ENCODE measurements around the gene CKLF.

CKLF gene

DNA sequence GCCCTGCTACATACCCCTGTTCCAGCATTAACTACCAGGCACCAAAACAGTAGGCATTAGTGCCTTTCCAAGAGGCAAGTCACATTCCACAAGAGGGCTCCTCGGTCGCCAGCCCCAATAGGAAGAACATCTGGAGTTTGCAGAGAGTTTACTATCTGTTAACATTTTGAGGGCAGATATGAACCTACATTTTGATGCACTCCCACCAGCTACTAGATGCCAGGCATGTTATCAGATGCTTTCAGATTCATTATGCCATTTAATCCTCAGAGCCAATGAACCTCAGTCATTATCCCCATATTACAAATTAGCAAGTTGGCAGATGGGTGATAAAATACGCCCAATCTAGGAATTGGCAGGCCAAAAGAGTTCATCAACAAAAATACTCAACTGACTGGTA is 22.7 kb downstream of the CKLF start:
- H3K27me3 Mint-ChIP-seq, result peaks cover 33% of the 10 kb centered on the region
- DNase-seq, result no peak
- H3K4me3 Mint-ChIP-seq, result no peak overlapping the region
- CTCF ChIA-PET, result interaction anchor here (0.9 to 2.3 kb wide), 2 partner anchors 14 to 59 kb away, joined by 3 to 14 read pairs; no protein-coding TSS in a partner anchor
- H3K27ac Mint-ChIP-seq, result no peak overlapping the region
- H3K4me1 Mint-ChIP-seq, result peaks cover 13% of the 10 kb centered on the region
- peaks cover 18% of the 10 kb centered on the region for H3K36me3 Mint-ChIP-seq
- no peaks in the 10 kb centered on the region for H3K9me3 Mint-ChIP-seq

GRCh38 chr16:66576296-66576695 is 23.9 kb downstream of the CKLF start:
- Mint-ChIP-seq H3K36me3 (peaks cover 8% of the 10 kb centered on the region), H3K4me1 (peaks cover 13% of the 10 kb centered on the region), H3K27me3 (peaks cover 46% of the 10 kb centered on the region), H3K9me3 (no peaks in the 10 kb centered on the region), H3K4me3 (no peak overlapping the region), H3K27ac (no peak overlapping the region)
- CTCF ChIA-PET, result interaction anchor here (2.3 kb wide), 1 partner anchor 13 kb away, joined by 14 read pairs; no protein-coding TSS in a partner anchor
- DNase-seq, result no peak

DNA sequence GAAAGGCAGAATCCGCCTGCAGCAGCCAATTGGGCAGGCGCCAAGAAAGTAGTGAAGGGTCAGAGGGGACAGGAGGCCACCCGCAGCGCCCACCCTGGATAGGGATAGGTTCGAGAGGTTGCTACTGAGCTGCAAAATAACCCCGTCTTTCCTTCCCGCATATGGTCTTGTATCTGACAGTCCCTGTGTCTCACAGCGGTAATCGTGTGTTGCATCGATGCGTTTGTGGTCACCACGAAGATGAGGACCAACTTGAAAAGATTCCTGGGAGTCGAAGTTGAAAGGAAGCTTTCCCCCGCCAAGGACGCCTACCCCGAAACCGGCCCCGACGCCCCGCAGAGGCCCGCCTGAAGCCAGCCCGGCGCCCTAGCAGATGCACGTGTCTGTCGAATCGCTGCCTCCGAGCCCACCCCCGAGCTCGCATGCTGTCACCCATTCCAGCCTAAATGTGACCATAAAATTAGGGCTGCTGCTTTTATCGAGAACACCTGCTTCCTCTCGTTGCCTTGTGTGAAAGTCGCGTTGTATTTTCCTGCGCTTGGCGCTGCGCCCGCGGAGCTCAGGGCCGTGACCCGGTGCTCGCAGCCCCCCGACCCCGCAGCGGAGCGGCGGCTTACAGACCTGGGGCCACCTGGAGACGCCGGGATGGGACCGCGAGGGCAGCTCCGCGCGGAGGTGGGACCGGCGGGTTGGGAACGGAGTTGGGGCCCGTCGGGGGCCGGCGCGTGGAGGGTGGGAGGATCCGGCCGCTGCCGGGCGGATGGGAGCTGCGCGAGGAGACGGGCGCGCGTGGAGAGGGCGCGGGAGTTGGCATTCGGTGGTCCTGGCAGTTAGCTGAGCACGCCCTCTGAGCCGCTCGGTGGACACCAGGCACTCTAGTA is 26.5 kb downstream of the CKLF start, which contains the start of gene CMTM2:
TSS of gene CMTM2 (plus strand) at position 813 of the 881 bp plus-strand sequence. CDS start 145 bp downstream, outside the sequence.
- H3K27ac Mint-ChIP-seq, result no peak within 1 kb of the TSS
- peak within 1 kb of the TSS; percentile 42 for H3K4me3 Mint-ChIP-seq
- H3K27me3 Mint-ChIP-seq, result peaks cover 50% of the 10 kb centered on the region
- peaks cover 13% of the 10 kb centered on the region for H3K4me1 Mint-ChIP-seq
- DNase-seq, result no peak
- CTCF ChIA-PET, result interaction anchor here (0.6 to 3.3 kb wide), 9 partner anchors 9 to 289 kb away, joined by 3 to 13 read pairs (median 5); no protein-coding TSS in a partner anchor
- H3K9me3 Mint-ChIP-seq, result no peaks in the 10 kb centered on the region
- no peaks in the 10 kb centered on the region for H3K36me3 Mint-ChIP-seq

- Mint-ChIP-seq H3K36me3 (no peaks in the 10 kb centered on the region), H3K4me3 (no peak overlapping the region), H3K4me1 (peaks cover 16% of the 10 kb centered on the region), H3K27me3 (peaks cover 50% of the 10 kb centered on the region), H3K9me3 (no peaks in the 10 kb centered on the region), H3K27ac (no peak overlapping the region)
- CTCF ChIA-PET, result interaction anchor here (0.9 to 3.3 kb wide), 6 partner anchors 9 to 69 kb away, joined by 3 to 13 read pairs (median 6); no protein-coding TSS in a partner anchor
- DNase-seq, result no peak
These were observed 28.3 kb downstream of the CKLF start for GRCh38 chr16:66580605-66581209.

DNA sequence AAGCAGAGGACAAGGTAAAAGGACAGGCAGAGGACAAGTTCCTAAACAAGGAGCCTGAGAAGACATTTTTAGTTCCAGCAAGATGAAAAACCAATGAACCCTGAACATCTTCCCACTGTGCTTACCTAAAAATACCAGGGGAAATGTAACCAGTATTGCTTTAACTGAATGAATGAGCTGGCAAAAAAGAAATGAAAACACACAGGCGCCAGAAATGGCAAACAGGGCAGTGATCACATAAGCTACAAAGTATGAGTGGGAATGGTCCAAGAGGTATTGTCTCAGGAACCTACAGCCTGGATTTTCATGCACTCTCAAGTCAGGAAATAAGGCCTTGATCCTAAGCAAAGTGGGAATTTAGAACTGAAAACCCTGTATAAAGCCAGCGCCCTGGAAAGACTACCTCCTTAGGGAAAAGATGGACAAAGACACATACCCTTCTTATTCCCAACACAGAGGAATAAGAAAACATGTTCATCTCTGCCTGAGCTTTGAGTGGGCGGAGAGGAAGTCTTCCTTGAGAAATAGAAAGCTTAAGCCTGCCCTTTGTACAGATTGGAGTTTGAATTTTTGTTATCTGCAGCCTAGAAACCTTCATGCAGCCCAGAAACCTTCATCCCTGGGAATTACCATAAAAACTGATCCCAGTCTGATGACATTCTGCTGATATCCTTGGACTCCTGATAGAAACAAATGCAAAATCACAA is 29.0 kb downstream of the CKLF start:
- CTCF ChIA-PET, result interaction anchor here (0.9 to 2.6 kb wide), 5 partner anchors 8 to 69 kb away, joined by 3 to 8 read pairs (median 4); no protein-coding TSS in a partner anchor
- peaks cover 23% of the 10 kb centered on the region for H3K4me1 Mint-ChIP-seq
- no peak overlapping the region for H3K4me3 Mint-ChIP-seq
- peaks cover 50% of the 10 kb centered on the region for H3K27me3 Mint-ChIP-seq
- no peaks in the 10 kb centered on the region for H3K36me3 Mint-ChIP-seq
- H3K27ac Mint-ChIP-seq, result no peak overlapping the region
- H3K9me3 Mint-ChIP-seq, result no peaks in the 10 kb centered on the region
- no peak for DNase-seq

- H3K27ac Mint-ChIP-seq, result peak overlapping the region; percentile 35
- H3K27me3 Mint-ChIP-seq, result peaks cover 16% of the 10 kb centered on the region
- H3K4me1 Mint-ChIP-seq, result peaks cover 46% of the 10 kb centered on the region
- H3K9me3 Mint-ChIP-seq, result no peaks in the 10 kb centered on the region
- DNase-seq, result no peak
- H3K4me3 Mint-ChIP-seq, result no peak overlapping the region
- H3K36me3 Mint-ChIP-seq, result no peaks in the 10 kb centered on the region
- CTCF ChIA-PET, result interaction anchor here (0.9 to 2.1 kb wide), 6 partner anchors 21 to 179 kb away, joined by 3 to 7 read pairs (median 4); no protein-coding TSS in a partner anchor
These were observed 33.3 kb downstream of the CKLF start for GRCh38 chr16:66585481-66586239.

GRCh38 chr16:66587881-66588600 is 35.7 kb downstream of the CKLF start:
- no peaks in the 10 kb centered on the region for H3K36me3 Mint-ChIP-seq
- H3K27me3 Mint-ChIP-seq, result peaks cover 9% of the 10 kb centered on the region
- H3K9me3 Mint-ChIP-seq, result no peaks in the 10 kb centered on the region
- CTCF ChIA-PET, result interaction anchor here (0.6 to 3.1 kb wide), 9 partner anchors 13 to 248 kb away, joined by 4 to 65 read pairs (median 31); partner anchors contain the start of gene CKLF
- no peak for DNase-seq
- H3K4me1 Mint-ChIP-seq, result peaks cover 56% of the 10 kb centered on the region
- H3K27ac Mint-ChIP-seq, result peak overlapping the region; percentile 7
- no peak overlapping the region for H3K4me3 Mint-ChIP-seq

- DNase-seq, result peak; percentile 81
- no peaks in the 10 kb centered on the region for H3K36me3 Mint-ChIP-seq
These were observed 36.8 kb downstream of the CKLF start for GRCh38 chr16:66588981-66589713.

GRCh38 chr16:66590322-66590721 is 37.9 kb downstream of the CKLF start:
- CTCF ChIA-PET, result interaction anchor here (1.1 to 3.1 kb wide), 14 partner anchors 9 to 248 kb away, joined by 3 to 65 read pairs (median 19); partner anchors contain the start of gene CKLF
- peak overlapping the region; percentile 55 for H3K27ac Mint-ChIP-seq
- peaks cover 65% of the 10 kb centered on the region for H3K4me1 Mint-ChIP-seq
- H3K36me3 Mint-ChIP-seq, result no peaks in the 10 kb centered on the region
- no peaks in the 10 kb centered on the region for H3K9me3 Mint-ChIP-seq
- peak overlapping the region; percentile 65 for H3K4me3 Mint-ChIP-seq
- DNase-seq, result peak; percentile 59
- H3K27me3 Mint-ChIP-seq, result peaks cover 9% of the 10 kb centered on the region

More at GRCh38 chr16:66588981-66589713, 36.8 kb downstream of the CKLF start:
- peaks cover 56% of the 10 kb centered on the region for H3K4me1 Mint-ChIP-seq
- H3K4me3 Mint-ChIP-seq, result peak overlapping the region; percentile 65
- H3K27ac Mint-ChIP-seq, result peak overlapping the region; percentile 55
- CTCF ChIA-PET, result interaction anchor here (0.7 to 3.1 kb wide), 30 partner anchors 8 to 247 kb away, joined by 3 to 65 read pairs (median 6); partner anchors contain the start of genes CKLF and CMTM2
- H3K9me3 Mint-ChIP-seq, result no peaks in the 10 kb centered on the region
- peaks cover 9% of the 10 kb centered on the region for H3K27me3 Mint-ChIP-seq

DNA sequence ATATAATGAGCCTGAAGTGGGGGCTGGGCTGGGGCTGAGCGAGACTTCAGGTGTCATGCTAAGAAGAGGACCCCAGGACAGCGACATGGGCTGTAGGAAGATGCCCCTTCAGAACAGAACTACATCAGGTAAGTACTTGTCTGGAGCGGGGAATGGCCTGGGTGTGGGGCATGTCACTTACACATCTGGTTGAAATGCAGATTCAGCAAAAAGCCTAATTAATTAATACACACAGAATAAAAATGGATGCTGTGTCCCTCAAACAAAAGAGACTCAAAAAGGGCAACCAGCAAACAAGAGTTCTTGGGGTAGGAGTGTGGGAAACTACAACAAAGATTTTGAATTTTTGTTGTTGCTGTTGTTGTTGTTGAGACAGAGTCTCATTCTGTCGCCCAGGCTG is 38.6 kb downstream of the CKLF start:
- CTCF ChIA-PET, result interaction anchor here (1.1 to 3.1 kb wide), 9 partner anchors 9 to 233 kb away, joined by 3 to 65 read pairs (median 29); partner anchors contain the start of gene CKLF
- no peak for DNase-seq
- H3K9me3 Mint-ChIP-seq, result no peaks in the 10 kb centered on the region
- no peaks in the 10 kb centered on the region for H3K36me3 Mint-ChIP-seq
- peaks cover 9% of the 10 kb centered on the region for H3K27me3 Mint-ChIP-seq
- H3K27ac Mint-ChIP-seq, result no peak overlapping the region
- H3K4me1 Mint-ChIP-seq, result peaks cover 60% of the 10 kb centered on the region
- no peak overlapping the region for H3K4me3 Mint-ChIP-seq

- no peak for DNase-seq
- H3K9me3 Mint-ChIP-seq, result no peaks in the 10 kb centered on the region
- CTCF ChIA-PET, result interaction anchor here (0.9 to 1.4 kb wide), 2 partner anchors 16 to 187 kb away, joined by 3 to 5 read pairs; no protein-coding TSS in a partner anchor
- H3K27ac Mint-ChIP-seq, result no peak overlapping the region
- H3K27me3 Mint-ChIP-seq, result peaks cover 9% of the 10 kb centered on the region
- no peaks in the 10 kb centered on the region for H3K36me3 Mint-ChIP-seq
- H3K4me1 Mint-ChIP-seq, result peaks cover 62% of the 10 kb centered on the region
- no peak overlapping the region for H3K4me3 Mint-ChIP-seq
These were observed 39.9 kb downstream of the CKLF start for GRCh38 chr16:66592241-66592640.

DNA sequence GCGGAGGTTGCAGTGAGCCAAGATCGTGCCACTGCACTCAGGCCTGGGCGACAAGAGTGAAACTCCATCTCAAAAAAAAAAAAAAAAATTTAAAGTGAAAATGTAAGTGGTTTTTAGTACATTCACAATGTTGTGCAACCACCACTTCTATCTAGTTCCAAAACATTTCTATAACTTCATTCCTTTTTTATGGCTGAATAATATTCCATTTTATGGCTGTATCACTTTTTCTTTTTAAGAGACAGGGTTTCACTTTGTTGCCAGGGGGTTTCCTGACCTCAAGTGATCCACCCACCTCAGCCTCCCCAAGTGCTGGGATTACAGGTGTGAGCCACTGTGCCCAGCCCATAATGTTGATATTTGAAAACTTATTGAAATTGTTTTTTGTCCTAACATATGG is 40.4 kb downstream of the CKLF start:
- peaks cover 63% of the 10 kb centered on the region for H3K4me1 Mint-ChIP-seq
- no peak for DNase-seq
- CTCF ChIA-PET, result interaction anchor here (0.9 to 1.5 kb wide), 3 partner anchors 11 to 188 kb away, joined by 3 to 5 read pairs (median 3); no protein-coding TSS in a partner anchor
- no peaks in the 10 kb centered on the region for H3K9me3 Mint-ChIP-seq
- peaks cover 5% of the 10 kb centered on the region for H3K27me3 Mint-ChIP-seq
- no peak overlapping the region for H3K4me3 Mint-ChIP-seq
- no peak overlapping the region for H3K27ac Mint-ChIP-seq
- H3K36me3 Mint-ChIP-seq, result no peaks in the 10 kb centered on the region

Data from activated naive CD4-positive, alpha-beta T cell treated with anti-CD3 and anti-CD28 coated beads, Interleukin-2, amount 10 ng/mL, durations not matched to agents 7 days and 5 days (primary cell).